Activated CD4-positive, alpha-beta T cell treated with anti-CD3 and anti-CD28 coated beads, Interleukin-2, Interleukin-4, amounts not matched to agents 100 ng/mL and 50 ng/mL, durations not matched to agents 16 hours and 8 hours (primary cell): ENCODE results near the gene BMI1.

ENCODE experiments used
- DNase-seq: peaks from one replicate; pipeline ENCODE4 v3.0.0-alpha.2; 2020; ENCODE audit warnings: low spot score

The BMI1 gene

GRCh38 chr10:22368402-22368801 lies 47.5 kb downstream of the BMI1 start:
- no peak for DNase-seq

- DNase-seq: no peak
Measured at GRCh38 chr10:22368981-22369380, 48.1 kb downstream of the BMI1 start.

- DNase-seq: peak; percentile 36
Measured at GRCh38 chr10:22369434-22370072, 48.7 kb downstream of the BMI1 start.

GRCh38 chr10:22370320-22370719 lies 49.4 kb downstream of the BMI1 start:
- DNase-seq: no peak

GRCh38 chr10:22372298-22372697 lies 51.4 kb downstream of the BMI1 start:
- no peak for DNase-seq

- no peak for DNase-seq
Measured at GRCh38 chr10:22372917-22373316, 52.0 kb downstream of the BMI1 start.

GRCh38 chr10:22374489-22375126 lies 53.7 kb downstream of the BMI1 start:
- no peak for DNase-seq

GRCh38 chr10:22379059-22379458 lies 58.2 kb downstream of the BMI1 start:
- peak; percentile 23 for DNase-seq
